Activated CD8-positive, alpha-beta memory T cell treated with anti-CD3 and anti-CD28 coated beads, Interleukin-2, amount 50 U/mL, for 24 hours (primary cell): ENCODE results near the gene RFX6.
"Not testable (repeated sequence)": the region's sequence is repeated elsewhere in the genome, so short reads cannot be mapped to it uniquely, and the experiment has no call there.

Experiments
- DNase-seq: peaks from one replicate; pipeline ENCODE4 v3.0.0-alpha.2; 2020; ENCODE audit errors: extremely low read depth

Gene RFX6, protein sequence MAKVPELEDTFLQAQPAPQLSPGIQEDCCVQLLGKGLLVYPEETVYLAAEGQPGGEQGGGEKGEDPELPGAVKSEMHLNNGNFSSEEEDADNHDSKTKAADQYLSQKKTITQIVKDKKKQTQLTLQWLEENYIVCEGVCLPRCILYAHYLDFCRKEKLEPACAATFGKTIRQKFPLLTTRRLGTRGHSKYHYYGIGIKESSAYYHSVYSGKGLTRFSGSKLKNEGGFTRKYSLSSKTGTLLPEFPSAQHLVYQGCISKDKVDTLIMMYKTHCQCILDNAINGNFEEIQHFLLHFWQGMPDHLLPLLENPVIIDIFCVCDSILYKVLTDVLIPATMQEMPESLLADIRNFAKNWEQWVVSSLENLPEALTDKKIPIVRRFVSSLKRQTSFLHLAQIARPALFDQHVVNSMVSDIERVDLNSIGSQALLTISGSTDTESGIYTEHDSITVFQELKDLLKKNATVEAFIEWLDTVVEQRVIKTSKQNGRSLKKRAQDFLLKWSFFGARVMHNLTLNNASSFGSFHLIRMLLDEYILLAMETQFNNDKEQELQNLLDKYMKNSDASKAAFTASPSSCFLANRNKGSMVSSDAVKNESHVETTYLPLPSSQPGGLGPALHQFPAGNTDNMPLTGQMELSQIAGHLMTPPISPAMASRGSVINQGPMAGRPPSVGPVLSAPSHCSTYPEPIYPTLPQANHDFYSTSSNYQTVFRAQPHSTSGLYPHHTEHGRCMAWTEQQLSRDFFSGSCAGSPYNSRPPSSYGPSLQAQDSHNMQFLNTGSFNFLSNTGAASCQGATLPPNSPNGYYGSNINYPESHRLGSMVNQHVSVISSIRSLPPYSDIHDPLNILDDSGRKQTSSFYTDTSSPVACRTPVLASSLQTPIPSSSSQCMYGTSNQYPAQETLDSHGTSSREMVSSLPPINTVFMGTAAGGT

DNA sequence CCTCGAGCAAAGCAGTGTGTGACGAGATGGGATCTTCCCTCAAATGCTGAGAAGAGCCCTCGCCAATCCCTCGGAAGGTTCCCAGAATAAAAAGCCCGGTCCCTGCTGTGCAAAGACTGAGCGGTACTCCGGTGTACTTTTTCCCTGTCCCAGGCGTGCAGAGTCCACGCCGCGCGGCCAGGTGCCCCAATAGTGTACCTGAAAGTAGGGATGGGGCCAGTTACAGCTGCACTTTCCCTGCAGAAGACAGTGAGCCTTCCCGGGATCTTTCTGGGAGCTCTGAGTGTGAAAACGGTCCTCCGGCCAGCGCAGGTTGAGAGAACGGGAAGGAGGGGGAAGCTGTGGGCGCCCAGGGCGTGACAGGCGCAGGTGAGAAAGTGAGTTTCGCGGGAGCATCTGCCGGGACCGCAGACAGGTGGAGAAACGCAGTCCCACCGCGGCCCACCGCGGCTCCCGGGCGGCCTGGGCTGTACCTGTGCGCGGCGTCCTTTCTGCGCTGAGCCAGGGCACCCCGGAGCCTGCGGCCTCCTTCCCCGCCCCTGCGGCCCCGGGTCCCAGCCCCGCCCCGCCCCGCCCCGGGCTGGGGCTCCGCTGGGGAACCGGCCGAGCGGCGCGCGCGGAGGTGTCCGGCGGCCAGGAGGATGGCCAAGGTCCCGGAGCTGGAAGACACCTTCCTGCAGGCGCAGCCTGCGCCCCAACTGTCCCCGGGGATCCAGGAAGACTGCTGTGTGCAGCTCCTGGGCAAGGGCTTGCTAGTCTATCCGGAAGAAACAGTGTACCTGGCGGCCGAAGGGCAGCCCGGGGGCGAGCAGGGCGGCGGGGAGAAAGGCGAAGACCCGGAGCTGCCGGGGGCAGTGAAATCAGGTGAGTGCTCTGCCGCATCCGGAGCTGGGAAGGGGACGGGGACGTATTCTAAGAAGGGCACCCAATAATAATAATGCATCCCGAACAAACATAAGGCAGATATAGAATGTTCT, at the start of gene RFX6:
RFX6 (plus strand) TSS at position 608 of the 977 bp plus-strand sequence; CDS start at position 642, 34 bp downstream.
- no peak for DNase-seq

GRCh38 chr6:116827561-116828240, 49.3 kb upstream of the RFX6 start:
- no peak for DNase-seq

DNA sequence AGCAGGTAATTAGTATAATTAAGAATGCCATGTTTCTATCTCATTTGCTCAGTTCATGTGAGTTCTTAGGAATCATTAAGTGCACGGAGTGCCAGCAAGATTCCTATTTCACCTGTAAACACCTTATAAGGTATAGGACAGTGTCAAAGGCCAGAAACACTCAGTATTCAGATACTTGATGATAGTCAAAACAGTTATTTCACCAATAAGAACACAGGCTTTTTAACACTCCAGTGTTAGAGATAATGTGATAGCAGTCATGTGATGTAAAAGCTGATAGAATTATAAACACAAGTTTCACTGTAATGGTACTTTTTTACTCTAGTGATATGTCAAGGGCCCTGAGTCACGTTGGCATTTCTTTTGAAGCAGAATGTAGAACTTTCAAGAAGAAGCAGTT, 48.1 kb upstream of the RFX6 start, which contains the start of gene GPRC6A:
GPRC6A (minus strand) TSS at position 101 of the 400 bp plus-strand sequence; CDS start at position 31, 70 bp downstream.
- DNase-seq, result no peak

DNA sequence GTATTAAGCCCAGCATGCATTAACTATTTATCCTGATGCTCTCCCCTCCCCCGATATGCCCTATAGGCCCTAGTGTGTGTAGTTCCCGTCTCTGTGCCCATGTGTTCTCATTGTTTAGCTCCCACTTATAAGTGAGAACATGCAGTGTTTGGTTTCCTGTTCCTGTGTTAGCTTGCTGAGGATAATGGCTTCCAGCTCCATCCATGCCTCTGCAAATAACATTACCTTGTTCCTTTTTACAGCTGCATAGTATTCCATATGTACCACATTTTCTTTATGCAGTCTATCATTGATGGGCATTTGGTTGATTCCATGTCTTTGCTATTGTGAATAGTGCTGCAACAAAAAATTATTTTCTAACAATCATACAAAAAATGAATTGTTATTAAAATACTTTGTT, 42.5 kb upstream of the RFX6 start:
- not testable (repeated sequence) for DNase-seq

DNA sequence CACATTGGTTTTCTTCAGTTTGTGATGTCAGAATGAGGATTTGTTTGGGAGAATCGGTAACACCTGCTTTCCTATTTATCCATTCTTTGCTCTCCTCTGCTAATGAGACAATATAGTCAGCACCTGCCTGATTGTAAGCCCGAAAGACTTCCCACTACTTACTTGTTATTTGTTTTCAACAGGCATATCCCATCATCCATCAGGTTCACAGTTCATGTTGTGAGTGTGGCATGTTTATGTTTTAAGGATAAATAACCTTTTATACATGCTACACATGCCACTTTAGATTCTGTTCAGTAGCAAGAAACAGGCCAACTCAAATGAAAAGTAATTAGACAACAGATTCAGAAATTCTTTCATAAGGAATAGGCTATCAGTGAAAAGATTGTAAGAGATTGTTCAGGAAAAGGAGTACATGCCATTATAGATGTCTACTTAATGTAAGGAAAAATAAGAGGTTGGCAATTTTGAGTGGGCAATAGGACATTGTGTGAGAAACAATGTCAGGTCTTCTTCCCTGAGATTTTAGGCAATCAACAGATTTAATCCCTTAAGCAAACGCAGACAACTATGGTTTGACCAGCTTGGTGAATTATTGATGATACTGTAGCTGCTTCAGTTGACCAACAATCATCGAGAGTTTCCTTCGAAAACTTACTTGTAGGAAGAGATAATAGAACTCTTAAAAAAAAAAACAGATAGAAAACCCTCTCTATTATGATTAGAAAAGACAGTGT, 40.3 kb upstream of the RFX6 start:
- no peak for DNase-seq

- no peak for DNase-seq
These were observed 37.0 kb upstream of the RFX6 start for GRCh38 chr6:116840091-116840490.

GRCh38 chr6:116842459-116842858, 34.6 kb upstream of the RFX6 start:
- no peak for DNase-seq

DNA sequence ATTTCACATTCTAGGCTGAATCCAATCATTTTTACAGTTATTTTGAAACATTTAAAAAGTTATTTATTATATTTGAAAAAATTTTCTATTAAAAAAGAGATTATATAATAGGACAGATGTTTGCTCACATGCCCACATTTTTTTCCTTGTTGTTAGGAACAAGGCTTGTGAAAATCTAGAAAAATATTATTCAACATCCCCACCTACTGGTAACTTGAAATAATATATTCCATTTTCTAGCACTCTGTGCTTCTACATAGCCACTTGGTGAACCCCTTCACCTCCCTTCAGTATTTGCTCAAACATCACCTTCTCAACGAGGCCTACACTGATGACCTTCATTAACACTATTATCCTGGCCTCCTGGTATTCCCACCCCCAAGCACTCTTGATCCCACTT, 29.8 kb upstream of the RFX6 start:
- no peak for DNase-seq

DNA sequence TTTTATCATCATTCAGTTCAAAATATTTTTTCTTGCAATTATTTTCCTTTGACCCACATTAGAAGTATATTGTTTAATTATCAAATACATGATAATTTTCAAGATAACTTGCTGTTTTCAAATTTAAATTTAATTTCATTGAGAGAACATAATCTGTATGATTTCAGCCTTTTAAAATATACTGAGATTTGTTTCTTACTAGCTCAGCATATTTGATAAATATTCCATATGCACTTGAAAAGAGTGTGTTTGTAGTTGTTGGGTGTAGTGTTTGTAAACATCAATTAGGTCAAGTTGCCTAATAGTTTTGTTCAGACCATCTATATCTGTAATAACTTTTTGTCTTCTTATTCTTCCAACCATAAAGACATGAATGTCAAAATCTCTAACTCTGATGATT, 19.0 kb upstream of the RFX6 start:
- no peak for DNase-seq

DNA sequence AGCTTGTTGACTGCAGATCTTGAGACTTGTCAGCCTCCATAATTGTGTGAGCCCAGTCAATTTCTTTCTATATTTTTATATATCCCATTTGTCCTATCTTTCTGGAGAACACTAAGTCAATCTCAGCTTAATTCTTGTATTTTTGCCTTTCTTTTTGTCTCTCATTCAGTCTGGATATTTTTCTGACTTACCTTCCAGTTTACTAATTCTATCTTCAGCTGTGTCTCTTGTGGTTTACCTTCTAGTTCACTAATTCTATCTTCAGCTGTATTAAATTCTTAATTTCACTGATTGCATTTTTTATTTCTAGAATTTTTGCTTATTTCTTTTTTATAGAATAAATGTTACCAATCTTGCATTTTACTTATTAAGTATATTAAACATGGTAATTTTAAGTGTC, 17.8 kb upstream of the RFX6 start:
- DNase-seq, result no peak

- DNase-seq, result no peak
These were observed 10.7 kb upstream of the RFX6 start for GRCh38 chr6:116866281-116866871.

DNA sequence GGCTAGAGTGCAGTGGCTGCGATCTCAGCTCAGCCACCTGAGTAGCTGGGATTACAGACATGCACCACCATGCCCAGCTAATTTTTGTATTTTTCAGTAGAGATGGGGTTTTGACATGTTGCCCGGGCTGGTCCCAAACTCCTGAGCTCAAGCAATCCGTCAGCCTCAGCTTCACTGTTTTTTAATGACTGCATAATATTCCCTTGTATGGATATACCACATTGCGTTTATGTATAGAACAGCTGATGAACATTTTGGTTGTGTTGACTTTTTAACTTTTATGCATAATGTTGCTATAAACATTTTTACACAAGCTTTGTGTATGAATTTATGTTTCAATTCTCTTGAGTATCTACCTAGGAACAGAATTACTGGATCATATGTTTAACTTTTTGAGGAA, 4.3 kb upstream of the RFX6 start:
- DNase-seq, result no peak

GRCh38 chr6:116876107-116876506, 935 bp upstream of the RFX6 start:
- no peak for DNase-seq

- DNase-seq, result no peak
These were observed 701 bp downstream of the RFX6 start for GRCh38 chr6:116877743-116878142.

DNA sequence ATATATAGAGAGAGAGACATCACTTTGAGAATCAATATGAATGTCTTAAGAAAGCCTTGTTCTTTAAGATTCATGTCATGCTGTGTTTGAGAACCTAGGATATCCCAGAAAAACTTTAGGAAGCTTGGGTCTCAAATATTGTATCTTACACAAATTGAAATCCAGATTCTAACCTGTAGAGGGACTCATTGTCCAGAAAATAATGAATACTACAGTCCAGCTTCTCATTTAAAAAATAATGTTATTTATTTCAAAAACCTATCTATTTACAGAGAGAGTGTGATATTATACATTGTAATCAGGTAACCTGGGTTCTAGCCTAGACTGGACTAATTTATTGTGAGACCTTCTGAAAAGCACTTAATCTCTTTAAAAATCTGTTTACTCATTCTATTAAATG, 4.2 kb downstream of the RFX6 start:
- no peak for DNase-seq

DNA sequence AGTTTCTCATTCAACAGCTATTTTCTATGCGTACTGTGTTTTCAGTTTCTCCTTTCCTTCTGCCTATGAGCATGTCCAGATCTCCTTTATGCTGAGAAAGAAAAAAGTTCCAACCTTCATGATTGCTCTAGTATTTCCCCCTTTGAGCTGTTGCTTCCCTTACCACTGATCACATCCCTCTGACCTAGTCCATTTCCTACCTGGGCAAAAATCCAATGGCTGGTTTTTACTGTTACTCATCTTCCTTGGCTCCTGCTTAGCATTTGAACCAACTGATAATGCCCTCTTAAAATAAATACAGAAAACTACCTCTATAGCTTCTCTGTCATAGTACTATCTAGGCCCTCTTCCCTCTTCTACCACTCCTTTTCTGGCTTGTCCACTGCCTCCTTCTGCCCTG, 6.0 kb downstream of the RFX6 start:
- DNase-seq, result no peak

DNA sequence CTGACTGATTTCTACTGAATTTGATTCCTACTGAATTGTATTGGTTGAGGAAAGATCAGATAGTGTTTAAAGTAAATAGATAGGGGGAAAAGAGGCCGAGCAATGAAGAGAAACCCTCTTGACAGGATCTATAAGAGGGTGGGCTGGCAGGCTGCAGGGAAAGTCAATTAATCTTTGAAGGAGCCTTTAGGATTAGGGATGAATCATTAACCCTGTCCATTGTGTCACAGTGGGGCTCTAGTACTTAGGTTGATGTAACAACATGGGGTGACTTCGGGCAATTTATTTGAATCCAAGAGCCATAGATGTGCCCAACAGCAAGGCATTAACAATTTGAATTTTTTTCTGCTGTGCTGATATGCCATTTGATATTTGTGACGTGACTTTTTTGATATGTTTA, 7.5 kb downstream of the RFX6 start:
- DNase-seq, result no peak

GRCh38 chr6:116887168-116887567, 10.1 kb downstream of the RFX6 start:
- DNase-seq, result no peak

DNA sequence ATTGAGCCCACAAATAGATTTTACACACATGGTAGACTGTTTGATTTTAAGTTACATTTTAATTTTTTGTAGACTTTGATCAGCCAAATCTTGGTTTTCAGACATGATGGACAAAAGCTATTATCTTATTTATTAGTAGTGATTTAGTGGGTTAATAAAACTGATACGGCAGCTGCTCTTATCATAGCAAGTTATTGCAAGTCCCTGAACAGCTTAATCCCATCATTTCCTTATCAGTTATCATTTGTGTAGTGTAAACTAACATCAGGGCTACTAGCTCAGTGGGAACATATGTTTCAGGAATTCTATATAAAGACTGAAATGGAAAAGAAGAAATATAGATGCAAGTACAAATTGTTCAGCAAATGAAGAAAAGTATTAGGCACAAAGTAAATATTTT, 10.9 kb downstream of the RFX6 start:
- DNase-seq, result no peak
